NCI-H524 treated with DMSO at 0.1 percent for 48 hours (cell line): ENCODE results near the gene CLASP1.
"Not testable (repeated sequence)": the region's sequence is repeated elsewhere in the genome, so short reads cannot be mapped to it uniquely, and the experiment has no call there.

Source experiments
- DNase-seq: peaks from one replicate; lab custom pipeline; 2025; lab: John Stamatoyannopoulos, UW

CLASP1 gene

DNA sequence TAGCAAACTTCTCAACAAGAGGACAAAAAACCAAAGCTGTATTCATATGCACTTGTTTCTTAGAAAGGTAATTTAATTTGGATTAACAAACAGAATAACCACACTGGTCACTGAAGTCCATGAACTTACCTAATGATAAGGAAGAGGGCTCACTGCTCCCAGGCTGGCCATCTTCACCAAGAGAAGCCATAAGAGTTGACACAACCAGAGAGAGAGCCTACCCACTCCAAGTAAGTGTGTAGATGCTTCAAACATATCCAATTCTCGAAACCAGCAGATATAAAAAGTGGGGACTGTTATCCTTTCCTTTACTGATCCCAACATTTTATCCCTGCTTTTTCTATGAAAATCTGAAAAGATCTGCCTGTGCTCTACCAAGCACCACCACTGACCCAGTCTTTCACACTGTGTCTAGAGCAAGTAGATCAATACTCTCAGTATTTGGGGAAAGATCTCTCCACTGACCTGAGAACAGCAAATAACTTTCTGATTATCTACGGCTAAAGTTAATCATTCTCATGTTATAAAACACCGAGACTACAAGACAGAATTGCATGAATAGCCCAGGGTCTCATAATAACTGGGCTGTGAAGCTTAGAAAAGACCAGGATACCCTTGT lies 230.1 kb downstream of the CLASP1 start:
- DNase-seq, result no peak

DNA sequence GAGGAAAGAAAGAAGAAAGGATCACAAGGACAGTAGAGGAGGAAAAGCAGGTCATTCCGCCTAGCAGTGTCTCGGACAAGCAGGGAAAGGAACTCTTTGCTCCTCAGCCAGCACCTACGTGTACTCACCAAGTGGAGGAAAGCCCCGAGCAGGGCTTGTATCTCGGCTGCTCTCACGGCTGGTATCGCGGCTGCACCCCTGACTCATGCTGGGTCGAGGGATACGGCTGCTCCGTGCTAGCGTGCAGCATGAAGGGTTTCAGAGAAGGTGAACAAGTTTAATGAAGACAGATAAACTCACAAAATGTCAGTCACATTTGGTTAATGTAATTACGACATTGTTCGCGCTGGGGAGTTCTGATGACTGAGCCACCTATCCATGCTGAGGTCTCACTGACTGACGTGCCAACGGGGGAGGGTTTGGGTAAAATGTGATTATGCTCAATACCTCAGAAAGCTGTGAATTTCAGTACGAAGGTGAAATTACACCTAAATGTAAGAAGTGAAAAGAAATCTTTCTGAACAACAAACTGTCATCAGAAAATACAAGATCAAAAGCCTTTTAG lies 230.7 kb downstream of the CLASP1 start:
- DNase-seq, result no peak

DNA sequence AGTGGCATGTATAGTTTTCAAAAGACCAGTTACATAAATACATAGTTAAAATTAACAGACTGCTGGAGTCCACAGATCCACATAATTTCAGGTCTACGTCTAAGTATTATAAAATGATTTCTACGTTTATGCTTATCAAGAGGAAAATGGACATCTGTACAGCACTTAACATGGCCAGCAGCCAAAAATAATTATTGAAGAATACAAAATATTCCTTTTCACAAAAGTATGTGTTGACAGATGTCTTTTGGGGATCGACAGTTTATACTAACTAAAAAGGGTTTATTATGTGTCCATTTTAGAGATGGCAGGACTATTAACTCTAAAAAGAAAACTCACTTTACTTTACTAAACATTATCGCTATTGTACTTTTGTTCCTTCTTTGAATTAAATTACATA lies 231.4 kb downstream of the CLASP1 start:
- DNase-seq, result no peak

DNA sequence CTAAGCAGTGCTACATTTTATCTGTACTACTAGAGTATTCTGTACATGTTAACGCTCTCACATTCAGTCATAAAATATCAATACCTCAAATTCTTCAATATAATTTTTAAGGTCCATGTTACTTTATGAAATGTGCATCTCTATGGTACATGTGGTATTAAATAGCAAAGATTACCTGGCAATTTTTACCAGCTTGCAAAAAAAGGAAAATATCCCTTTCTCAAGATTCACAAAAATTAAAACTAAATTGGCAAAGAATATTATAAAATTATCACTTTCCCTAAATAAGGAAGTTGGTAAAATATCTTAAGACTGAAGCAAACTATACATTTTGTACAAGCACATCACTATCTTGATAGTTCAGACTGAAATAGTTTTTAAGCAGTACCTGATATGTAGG lies 233.5 kb downstream of the CLASP1 start:
- no peak for DNase-seq

DNA sequence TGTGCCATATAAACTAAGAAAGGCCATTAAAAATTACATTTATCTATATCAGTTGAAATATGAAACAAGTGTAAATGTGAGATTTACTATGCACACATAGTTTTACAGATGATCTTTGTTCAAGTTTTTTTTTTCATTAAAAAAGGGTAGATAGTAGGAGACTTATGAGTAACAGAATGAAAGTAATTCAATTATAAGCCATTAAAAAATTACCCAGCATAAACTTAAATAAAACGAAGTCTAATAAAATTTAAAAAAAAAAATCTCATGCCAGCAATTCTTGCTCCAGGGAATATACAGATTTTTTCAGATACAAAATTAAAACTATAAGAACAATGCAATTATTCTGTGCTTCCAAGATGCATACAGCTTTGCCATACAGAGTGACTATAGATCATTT lies 236.9 kb downstream of the CLASP1 start:
- no peak for DNase-seq

DNA sequence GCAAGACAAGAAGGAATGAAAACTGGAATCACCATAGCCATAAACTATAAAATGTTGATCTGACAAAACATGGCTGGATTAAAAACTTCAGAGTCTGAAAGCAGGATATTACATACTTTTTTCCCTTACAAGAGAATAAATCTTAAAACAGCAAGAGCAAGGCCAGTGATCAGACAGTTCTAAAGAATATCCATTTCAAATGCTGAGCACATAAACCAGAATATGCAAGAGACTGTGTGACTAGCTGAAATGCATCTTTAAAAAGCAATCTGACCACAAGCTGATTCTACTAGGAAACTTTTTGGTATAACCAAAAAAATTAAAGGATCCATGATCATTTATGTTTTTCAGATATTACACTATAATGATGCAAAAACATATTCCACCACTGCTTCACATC lies 239.3 kb downstream of the CLASP1 start:
- DNase-seq, result no peak

DNA sequence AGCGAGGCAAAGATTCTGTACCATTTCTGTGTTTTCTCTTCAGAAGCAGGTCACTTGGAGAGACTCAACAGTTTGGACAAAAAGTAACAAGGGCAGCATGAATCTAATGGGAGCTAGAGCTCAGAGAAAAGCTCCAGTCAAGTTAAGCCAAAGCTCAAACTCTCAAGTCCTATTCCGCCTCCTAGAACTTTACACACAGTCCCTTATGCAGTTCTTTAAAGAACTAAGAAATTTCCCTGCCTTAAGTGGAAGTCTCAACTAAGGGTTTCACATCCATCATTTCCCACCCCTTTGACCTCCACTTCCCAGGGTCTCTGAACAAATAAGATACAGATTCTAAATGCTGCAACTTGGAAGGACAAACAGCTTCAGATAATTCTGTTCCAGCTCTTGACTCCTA lies 239.9 kb downstream of the CLASP1 start:
- no peak for DNase-seq

DNA sequence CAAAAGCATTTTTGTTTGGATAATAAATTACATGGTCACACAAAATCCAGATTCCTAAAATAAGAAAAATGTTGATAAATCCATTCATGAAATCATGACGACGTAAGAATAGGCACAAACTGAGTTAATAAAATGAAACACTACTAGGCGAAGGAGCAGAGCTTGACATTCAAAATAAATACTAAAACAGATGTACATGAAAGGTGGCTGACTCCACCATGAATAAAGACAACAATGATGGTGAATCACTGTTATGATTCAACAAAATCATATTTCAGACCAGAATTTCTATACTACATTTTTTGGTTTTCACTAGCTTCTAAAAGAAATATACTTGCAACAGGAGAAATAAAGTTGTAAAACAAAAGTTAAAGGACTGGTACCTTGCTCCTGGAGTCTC lies 240.6 kb downstream of the CLASP1 start:
- DNase-seq, result no peak

DNA sequence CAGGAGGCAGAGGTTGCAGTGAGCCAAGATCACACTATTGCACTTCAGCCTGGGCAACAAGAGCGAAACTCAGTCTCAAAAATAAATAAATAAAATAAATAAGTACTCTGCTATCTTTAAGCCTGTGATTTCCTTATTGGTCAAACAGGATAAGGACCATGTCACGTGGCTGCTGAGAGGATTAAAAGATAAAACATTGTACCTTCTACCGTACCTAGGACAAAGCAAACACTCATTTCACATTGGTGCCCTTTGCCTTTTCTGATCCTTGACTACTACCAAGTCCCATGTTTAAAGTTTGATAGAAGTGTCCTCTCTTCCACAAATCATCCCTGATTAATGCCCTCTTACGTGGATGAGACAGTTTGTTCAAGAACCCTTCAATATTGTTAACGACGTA lies 244.0 kb downstream of the CLASP1 start:
- no peak for DNase-seq

DNA sequence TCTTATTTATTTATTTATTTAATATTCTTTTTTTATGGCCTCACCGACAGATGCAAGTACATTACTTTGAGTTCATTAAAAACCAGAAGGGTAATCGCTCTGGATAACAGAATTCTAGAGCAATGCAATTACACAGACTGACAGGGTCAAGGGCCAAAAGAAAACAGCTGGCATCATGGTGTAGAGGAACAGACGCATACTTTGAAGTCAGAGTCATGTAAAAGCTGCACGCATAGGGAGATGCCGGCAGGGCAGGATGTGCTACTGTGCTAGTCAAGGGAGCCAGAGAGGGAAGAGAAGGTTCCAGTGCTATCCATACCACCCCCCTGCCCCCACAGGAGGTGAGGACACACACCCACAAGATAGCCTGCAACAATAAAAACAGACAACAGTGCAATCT lies 249.1 kb downstream of the CLASP1 start:
- DNase-seq, result no peak

DNA sequence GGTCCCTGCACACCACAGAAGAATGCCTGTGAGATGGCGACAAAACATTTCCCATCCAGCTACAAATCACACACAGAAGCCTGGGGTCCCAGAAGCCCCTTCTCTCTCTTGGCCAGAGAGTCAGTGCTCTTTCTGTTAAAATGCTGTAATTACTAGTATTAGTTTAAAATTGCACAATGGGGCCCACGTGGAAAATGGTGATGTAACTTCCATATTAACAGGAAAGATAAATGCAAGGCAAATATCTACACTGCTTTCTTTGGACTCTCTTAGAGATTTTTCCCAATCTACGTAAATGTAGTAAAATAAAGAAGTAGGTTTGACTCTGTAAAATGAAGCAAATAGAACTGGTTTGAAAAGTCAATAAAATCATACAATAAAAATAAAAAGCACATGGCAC lies 250.4 kb downstream of the CLASP1 start:
- DNase-seq, result no peak

DNA sequence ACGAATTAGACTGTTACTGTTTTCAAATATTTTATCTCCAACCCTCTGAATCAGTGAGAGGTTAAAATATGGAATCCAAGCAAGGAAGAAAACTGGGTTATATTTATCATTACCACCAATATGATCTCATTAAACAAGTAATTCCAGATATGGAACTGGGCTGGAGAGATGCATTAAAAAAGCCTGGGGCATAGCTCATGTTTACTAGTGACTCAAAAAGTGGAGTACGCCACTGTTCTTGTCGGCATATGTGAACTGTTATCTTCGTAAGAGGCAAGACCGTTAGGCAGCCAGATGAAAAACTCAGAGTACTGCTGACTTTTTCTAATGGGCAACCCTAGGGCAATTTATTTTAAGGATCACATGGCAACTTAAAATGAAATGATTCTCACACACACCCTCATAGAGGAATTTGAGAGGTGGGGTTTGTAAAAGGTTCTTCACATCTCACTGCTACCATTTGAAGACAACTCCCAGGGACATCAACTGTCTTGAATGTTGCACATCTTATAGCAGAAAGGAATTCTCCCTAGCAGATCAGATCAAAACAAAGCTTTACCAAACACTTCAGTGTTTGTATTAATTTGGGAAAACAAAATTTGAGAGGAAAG lies 259.1 kb downstream of the CLASP1 start:
- no peak for DNase-seq

DNA sequence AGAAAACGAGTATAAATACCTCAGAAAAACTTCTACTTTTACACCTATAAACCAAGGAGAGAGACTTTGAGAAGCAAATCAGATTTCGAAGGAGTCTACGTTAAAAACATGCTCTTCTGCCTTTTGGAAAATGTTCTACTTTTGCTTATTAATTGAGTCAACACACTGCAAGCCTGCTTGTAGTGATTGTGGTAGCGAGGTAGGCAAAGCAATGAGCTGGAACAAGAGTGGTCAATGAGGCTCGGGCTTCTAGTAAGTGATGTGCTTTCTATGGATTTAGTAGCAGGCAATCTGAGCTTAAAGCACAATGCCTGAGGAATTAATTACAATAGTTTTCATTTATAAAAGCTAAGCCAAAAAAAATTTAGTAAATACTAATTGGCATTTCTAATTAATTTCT lies 260.9 kb downstream of the CLASP1 start:
- DNase-seq, result no peak

DNA sequence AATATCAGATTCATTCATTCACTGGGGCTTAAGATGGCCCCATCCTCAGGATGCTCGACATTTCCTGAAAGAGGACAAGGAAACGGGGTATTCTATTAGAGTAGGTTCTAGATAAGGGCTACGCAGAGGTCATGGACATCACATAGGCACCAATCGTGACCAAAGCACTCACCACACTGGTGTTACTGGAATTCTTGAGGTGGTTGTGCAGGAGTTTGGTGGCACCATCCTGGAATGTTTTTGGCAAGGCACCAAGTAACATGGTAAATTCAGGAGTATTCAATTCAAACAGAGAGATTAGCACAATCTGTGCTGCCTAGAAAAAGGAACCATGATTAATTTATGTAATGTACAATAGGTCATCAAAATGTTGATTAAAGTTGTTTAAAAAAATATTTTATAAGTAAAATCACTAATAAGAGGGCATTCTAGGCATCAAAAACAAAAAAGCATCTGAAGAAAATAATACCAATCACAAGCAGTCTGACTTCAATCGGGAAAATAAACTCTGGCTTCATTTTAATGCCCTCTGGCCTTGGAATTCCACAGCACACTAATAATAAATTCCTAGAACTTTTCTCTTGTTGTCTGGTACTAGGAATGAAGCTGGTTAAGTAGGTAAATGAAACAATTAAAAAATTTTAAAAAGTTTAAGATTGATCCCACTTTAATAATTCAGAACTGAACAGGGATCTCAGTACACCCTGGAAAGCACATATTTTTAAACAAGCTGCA lies 261.5 kb downstream of the CLASP1 start:
- DNase-seq, result no peak

DNA sequence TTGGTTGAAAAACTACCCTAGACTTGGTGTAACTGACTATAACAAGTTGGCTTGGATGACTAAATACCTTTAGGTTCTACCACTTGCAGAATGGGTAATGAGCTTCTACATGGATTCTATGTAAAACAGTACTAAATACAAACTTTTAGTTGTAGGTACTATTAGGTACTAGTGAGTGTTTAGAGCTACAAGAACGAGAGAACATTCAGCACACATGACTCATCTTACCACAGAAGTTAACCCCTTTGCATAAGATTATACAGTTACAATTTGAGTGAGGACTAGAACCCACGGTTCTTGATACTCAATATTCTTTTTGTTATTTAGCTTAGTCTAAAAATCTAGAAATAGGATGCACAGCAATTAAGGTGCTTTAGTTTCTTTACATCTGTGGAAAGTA lies 262.6 kb downstream of the CLASP1 start:
- no peak for DNase-seq

DNA sequence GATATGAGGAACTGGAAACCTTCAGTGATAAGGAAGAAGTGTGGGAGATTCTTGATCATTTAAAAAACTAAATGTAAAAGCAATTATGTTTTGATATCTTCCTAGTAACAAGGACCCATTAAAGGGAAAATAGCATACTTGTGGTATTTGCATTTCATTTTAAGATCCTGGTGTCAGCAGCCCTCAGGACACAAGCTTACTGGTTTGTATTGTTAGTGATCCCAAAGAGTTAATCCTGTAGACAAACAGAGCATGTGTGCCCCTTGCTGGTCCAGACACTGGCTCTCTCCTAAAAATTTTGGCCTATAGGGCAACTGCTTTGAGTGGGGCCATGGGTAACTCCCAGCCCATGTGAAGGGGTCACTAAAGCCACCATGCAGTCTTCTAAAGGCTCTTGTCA lies 263.2 kb downstream of the CLASP1 start:
- DNase-seq, result no peak

DNA sequence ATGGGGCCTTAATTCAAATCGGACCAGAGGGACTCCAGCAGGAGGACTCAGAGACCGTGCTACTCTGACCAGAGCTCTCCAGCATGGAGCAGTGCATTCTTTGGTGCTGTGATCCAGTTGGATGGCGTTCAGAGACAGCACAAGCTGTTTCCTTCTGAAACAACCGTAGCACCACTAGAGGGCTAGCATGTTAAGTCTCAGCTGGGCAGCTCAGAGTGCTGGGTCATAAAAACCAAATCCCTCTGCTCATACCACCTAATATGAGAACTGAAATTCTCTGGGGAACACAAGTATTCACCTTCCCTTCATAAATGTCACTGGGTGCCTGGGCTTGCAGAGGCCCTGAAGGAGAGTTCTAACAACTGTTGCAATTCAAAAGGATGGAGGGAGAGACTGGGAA lies 266.5 kb downstream of the CLASP1 start:
- no peak for DNase-seq

DNA sequence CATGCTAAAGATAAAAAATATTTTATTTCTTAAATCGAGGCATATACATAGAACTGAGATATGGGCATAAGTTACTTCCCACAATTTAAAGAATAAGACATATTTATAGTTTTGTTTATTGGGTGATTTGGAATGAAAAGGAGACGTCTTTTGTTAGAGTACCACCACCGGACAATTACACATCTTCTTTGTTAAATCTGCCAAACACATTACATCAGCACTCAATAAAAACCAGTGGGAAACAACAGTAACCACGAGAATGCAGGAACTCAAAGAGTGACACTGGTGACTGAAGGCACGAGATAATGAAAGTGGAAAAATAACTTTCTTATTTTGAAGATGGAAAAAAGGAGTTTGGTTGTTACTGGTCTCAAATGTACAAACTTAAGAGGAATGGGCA lies 271.6 kb downstream of the CLASP1 start:
- DNase-seq, result no peak

DNA sequence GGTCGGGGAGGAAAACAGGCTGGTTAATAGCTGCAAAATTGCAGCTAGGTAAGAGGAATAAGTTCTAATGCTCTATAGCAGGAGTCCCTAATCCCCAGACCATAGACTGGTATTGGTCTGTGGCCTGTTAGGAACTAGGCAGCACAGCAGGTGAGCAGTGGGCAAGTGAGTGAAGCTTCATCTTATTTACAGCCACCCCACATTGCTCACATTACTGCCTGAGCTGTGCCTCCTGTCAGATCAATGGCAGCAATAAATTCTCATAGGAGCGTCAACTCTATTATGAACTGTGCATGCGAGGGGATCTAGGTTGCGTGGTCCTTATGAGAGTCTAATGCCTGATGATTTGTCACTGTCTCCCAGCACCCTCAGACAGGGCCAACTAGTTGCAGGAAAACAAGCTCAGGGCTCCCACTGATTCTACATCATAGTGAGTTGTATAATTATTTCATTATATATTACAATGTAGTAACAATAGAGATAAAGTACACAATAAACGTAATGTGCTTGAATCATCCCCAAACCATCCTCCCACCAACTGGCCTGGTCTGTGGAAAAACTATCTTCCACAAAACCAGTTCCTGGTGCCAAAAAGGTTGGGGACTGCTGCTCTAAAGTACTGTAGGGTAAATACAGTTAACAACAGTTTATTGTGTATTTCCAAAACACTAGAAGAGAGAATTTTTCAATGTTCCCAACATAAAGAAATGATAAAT lies 272.6 kb downstream of the CLASP1 start:
- no peak for DNase-seq

DNA sequence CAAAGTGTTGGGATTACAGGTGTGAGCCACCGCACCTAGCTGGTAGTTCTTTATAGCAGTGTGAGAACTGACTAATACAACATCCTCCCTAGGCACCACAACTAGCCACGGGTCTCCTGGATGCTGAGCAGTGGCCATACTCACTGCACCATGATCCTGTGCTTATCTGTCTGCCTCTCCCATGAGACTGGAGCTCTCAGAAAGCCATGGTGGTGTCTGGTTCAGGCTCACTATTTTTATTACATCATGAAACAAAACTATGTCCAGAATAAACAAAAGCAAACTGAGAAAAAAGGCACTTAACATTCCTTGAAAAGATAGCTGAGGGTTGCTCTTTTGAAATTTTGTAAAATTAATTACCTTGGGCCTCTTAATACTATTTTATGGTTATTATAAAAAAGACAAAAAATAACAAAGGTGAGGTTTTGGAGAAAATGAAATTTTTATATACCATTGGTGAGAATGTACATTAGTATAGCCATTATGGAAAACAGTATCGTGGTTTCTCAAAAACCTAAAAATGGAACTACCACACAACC lies 273.6 kb downstream of the CLASP1 start:
- DNase-seq, result no peak

DNA sequence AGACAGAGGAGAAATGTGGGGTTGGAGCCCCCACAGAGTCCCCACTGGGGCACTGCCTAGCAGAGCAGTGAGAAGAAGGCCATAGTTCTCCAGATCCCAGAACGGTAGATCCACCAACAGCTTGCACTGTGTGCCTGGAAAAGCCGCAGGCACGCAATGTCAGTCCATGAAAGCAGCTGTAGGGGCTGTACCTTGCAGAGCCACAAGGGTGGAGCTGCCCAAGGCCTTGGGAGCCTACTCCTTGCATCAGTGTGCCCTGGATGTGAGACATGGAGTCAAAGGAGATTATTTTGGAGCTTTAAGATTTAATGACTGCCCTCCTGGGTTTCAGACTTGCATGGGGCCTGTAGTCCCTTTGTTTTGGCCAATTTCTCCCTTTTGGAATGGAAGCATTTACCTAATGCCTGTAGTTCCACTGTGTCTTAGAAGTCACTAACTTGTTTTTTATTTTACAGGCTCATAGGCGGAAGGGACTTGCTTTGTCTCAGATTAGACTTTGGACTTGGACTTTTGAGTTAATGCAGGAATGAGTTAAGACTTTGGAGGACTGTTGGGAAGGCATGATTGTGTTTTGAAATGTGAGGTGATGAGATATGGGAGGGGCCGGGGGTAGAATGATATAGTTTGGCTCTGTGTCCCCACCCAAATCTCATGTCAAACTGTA lies 274.7 kb downstream of the CLASP1 start:
- DNase-seq, result not testable (repeated sequence)
